IMR-90 (cell line): ENCODE results near the gene FMNL3. TPM values are rescaled to one million over a fixed set of nuclear protein-coding genes. Genes with fewer than 3 reads are reported as not detected.

ENCODE experiments used
- ATAC-seq: fragments of 200-7000 bp; cut with Tn5 transposase; 2 replicates; pipeline ENCODE4 v1.9.1; 2020; ENCODE audit warnings: low read depth, mild to moderate bottlenecking, moderate library complexity
- BruUV-seq: library from RNA; stranded (reverse); fragments of 400-500 nt; replicated peaks from 2 replicates; lab custom pipeline; 2021; lab: Mats Ljungman, UMichigan
- CTCF ChIA-PET: fragments of 300-600 bp; formaldehyde crosslinking; extraction: SDS; loops from one replicate; lab custom pipeline; 2021; ENCODE audit warnings: antibody characterized with exemption; lab: Yijun Ruan, JAX
- POLR2A ChIA-PET: fragments of 300-600 bp; sonication (Branson Sonifier 250); formaldehyde crosslinking; loops from one replicate; lab custom pipeline; 2022; ENCODE audit warnings: antibody characterized with exemption; ENCODE audit not compliant: unreplicated experiment; lab: Charles Lee
- DNase-seq: peaks from one replicate; pipeline ENCODE4 v3.0.0; 2013
- H2AFZ ChIP-seq: replicated peaks from 2 replicates; pipeline ENCODE3; 2013; ENCODE audit warnings: low read length, mild to moderate bottlenecking; ENCODE audit not compliant: poor library complexity
- H2AK5ac ChIP-seq: 2 replicates; pipeline ENCODE4 v1.6.1; 2013; ENCODE audit warnings: low read depth, low read length, inconsistent platforms
- H2AK9ac ChIP-seq: replicated peaks from 2 replicates; pipeline ENCODE3; 2013; ENCODE audit warnings: mild to moderate bottlenecking, low read depth, low read length, moderate library complexity; ENCODE audit not compliant: poor library complexity
- H2BK120ac ChIP-seq: 2 replicates; pipeline ENCODE4 v1.6.1; 2013; ENCODE audit warnings: low read depth, low read length, inconsistent platforms
- H2BK15ac ChIP-seq: 3 replicates; pipeline ENCODE4 v1.6.1; 2013; ENCODE audit warnings: low read depth, low read length, inconsistent platforms
- H2BK20ac ChIP-seq: 2 replicates; pipeline ENCODE4 v1.6.1; 2013; ENCODE audit warnings: low read depth, mild to moderate bottlenecking, inconsistent platforms, low read length, moderate library complexity
- H2BK5ac ChIP-seq: 2 replicates; pipeline ENCODE4 v1.6.1; 2013; ENCODE audit warnings: mild to moderate bottlenecking, low read depth, low read length, inconsistent platforms; ENCODE audit not compliant: poor library complexity, severe bottlenecking
- H3K14ac ChIP-seq: replicated peaks from 2 replicates; pipeline ENCODE4 v1.6.1; 2013; ENCODE audit warnings: low read depth, low read length, inconsistent platforms
- H3K18ac ChIP-seq: 2 replicates; pipeline ENCODE4 v1.6.1; 2013; ENCODE audit warnings: low read depth, low read length, control low read depth
- H3K23ac ChIP-seq: 2 replicates; pipeline ENCODE4 v1.6.1; 2013; ENCODE audit warnings: low read depth, low read length, inconsistent platforms
- H3K27ac ChIP-seq: 2 replicates; pipeline ENCODE4 v1.5.1; 2013; ENCODE audit warnings: mild to moderate bottlenecking, control low read depth, low read length; ENCODE audit not compliant: insufficient read depth
- H3K27me3 ChIP-seq: 2 replicates; pipeline ENCODE4 v1.6.1; 2013; ENCODE audit warnings: low read length; ENCODE audit not compliant: control insufficient read depth, insufficient read depth
- H3K36me3 ChIP-seq: 2 replicates; pipeline ENCODE4 v1.6.1; 2013; ENCODE audit warnings: low read length, mixed read lengths; ENCODE audit not compliant: control insufficient read depth, insufficient read depth
- H3K4ac ChIP-seq: 2 replicates; pipeline ENCODE4 v1.6.1; 2013; ENCODE audit warnings: low read depth, low read length, inconsistent platforms
- H3K4me1 ChIP-seq: 2 replicates; pipeline ENCODE4 v1.6.1; 2013; ENCODE audit warnings: low read length, mixed read lengths; ENCODE audit not compliant: control insufficient read depth, insufficient read depth
- H3K4me2 ChIP-seq: 2 replicates; pipeline ENCODE4 v1.6.1; 2013; ENCODE audit warnings: low read depth, mild to moderate bottlenecking, control low read depth, low read length, moderate library complexity
- H3K4me3 ChIP-seq: 2 replicates; pipeline ENCODE4 v1.5.1; 2013; ENCODE audit warnings: low read depth, mild to moderate bottlenecking, control low read depth, low read length, moderate library complexity; ENCODE audit not compliant: insufficient read depth
- H3K56ac ChIP-seq: 2 replicates; pipeline ENCODE4 v1.6.1; 2013; ENCODE audit warnings: low read length, inconsistent platforms; ENCODE audit not compliant: insufficient read depth; ENCODE audit errors: extremely low read depth
- H3K79me1 ChIP-seq, 2 experiments: 2 replicates each; pipeline ENCODE4 v1.6.1; 2013; ENCODE audit warnings: low read length in 2 of 2, inconsistent platforms in 1 of 2, low read depth in 1 of 2
- H3K9ac ChIP-seq: 2 replicates; pipeline ENCODE4 v1.6.1; 2013; ENCODE audit warnings: low read depth, low read length, control low read depth
- H3K9me1 ChIP-seq: 2 replicates; pipeline ENCODE4 v1.6.1; 2013; ENCODE audit warnings: low read length, inconsistent platforms; ENCODE audit not compliant: insufficient read depth
- H3K9me3 ChIP-seq: 2 replicates; pipeline ENCODE4 v1.6.1; 2013; ENCODE audit warnings: low read length; ENCODE audit not compliant: control insufficient read depth, insufficient read depth
- H4K20me1 ChIP-seq: 2 replicates; pipeline ENCODE4 v1.6.1; 2013; ENCODE audit warnings: low read length, inconsistent platforms; ENCODE audit not compliant: insufficient read depth
- H4K5ac ChIP-seq: 2 replicates; pipeline ENCODE4 v1.6.1; 2013; ENCODE audit warnings: mild to moderate bottlenecking, low read depth, low read length, control low read depth
- H4K8ac ChIP-seq, 2 experiments: 2 replicates each; pipeline ENCODE4 v1.6.1; 2013; ENCODE audit warnings: low read depth in 2 of 2, low read length in 2 of 2, control low read depth in 1 of 2, inconsistent platforms in 1 of 2
- H4K91ac ChIP-seq: 2 replicates; pipeline ENCODE4 v1.6.1; 2013; ENCODE audit warnings: low read depth, low read length, inconsistent platforms; ENCODE audit not compliant: insufficient read depth
- CHD1 ChIP-seq: IDR thresholded peaks from 2 replicates; pipeline ENCODE4 v1.6.1; 2012; ENCODE audit warnings: low read depth, low read length, improper control_type of control experiment
- MAFK ChIP-seq: IDR thresholded peaks from 2 replicates; pipeline ENCODE4 v1.6.1; 2012; ENCODE audit warnings: low read depth, low read length, improper control_type of control experiment
- POLR2A ChIP-seq: IDR thresholded peaks from 2 replicates; pipeline ENCODE4 v1.6.1; 2012; ENCODE audit warnings: mild to moderate bottlenecking, low read depth, low read length
- WGBS, 2 experiments: methylation state at CpG; one replicate each; pipeline versions ENCODE4 v1.1.5 to v1.1.7; 2013; ENCODE audit warnings: missing lambda C conversion rate in 2 of 2; ENCODE audit not compliant: insufficient read length in 1 of 2; ENCODE audit errors: extremely low coverage in 2 of 2; 5-methylcytosine and 5-hydroxymethylcytosine counted together
- dilution Hi-C: fragments of 300-500 bp; cut with HindIII; formaldehyde crosslinking; loops from one replicate; pipeline ENCODE4 v1.14.3; 2018; ENCODE audit warnings: low sequenced_read_pairs; ENCODE audit not compliant: unreplicated experiment
- in situ Hi-C: fragments of 300-500 bp; cut with MboI; formaldehyde crosslinking; loops from 3 replicates; pipeline ENCODE4 v1.14.3; 2019; ENCODE audit warnings: low sequenced_read_pairs, inconsistent platforms, mixed read lengths
- intact Hi-C: fragments of 100-400 bp; cut with micrococcal nuclease; formaldehyde crosslinking; loops from 2 replicates; pipeline ENCODE4 v1.10.0; 2022
- polyA plus RNA-seq, 3 experiments: library from polyadenylated mRNA; depleted of rRNA; stranded (reverse); fragments of >200 nt; gene quantifications; 2 replicates each; pipeline ENCODE4 v1.2.3, GENCODE V29; 2012; ENCODE audit warnings: low replicate concordance in 1 of 3
- total RNA-seq: library from RNA; depleted of rRNA; stranded (reverse); fragments of >200 nt; gene quantifications from 2 replicates; pipeline ENCODE4 v1.2.3, GENCODE V29; 2012
- TF ChIP-seq, protein P1 (sequence below): fragments of 150-350 bp; IDR thresholded peaks from 2 replicates; pipeline ENCODE4 v1.6.1; 2017; ENCODE audit warnings: mild to moderate bottlenecking, antibody characterized with exemption, low read length, low read depth
- TF ChIP-seq, protein P2 (sequence below): fragments of 150-350 bp; IDR thresholded peaks from 2 replicates; pipeline ENCODE4 v1.6.1; 2016; ENCODE audit warnings: low read depth, mild to moderate bottlenecking, low read length, moderate library complexity, borderline replicate concordance

FMNL3 gene
- total and polyA plus RNA-seq, 2 of the 4 experiments (the other 2 are of a cell fraction) = 16.3 to 36.4 TPM

DNA sequence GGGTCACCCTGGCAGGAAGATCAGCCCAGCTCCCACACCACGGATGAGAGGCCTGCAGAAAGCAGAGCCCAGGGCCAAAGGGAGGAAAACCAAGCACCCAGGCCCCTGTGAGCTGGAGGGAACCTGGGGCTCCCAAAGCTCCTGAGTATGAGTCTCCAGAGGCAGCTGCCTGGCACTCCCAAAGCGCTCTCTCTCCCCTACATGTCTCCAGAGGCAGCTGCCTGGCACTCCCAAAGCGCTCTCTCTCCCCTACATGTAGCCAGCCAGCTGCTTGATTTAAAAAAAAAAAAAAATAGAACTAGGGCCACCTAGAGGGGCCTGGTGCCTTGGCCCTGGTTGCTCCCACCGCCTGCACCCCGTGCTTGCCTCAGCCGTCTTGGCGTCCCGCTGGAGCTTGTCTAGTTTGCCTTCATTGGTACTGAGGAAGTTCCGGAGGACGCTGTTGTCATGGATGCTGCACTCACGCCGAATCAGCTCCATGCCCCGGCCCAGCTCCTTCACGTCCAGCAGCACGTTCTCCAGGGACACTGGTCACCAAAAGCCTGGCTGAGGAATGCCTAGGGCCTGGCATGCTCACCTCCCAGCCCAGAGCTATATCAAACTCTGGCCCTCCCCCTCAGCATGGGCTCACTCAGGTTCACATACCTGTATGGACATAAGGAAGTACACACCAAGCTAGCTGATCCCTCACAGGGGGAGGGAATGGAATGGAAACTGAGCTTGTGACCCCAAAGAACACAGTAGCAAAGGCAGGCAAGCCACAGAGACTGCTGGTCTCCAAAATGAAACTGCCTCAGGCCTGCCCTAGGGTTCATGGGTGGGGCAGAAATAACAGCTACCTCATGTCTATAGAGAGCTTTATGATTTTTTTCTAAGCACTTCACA lies 59.1 kb downstream of the FMNL3 start:
- Histone ChIP-seq H3K18ac (no peak overlapping the region), H2AK5ac (no peak overlapping the region), H4K8ac (no peak overlapping the region), H3K56ac (no peak overlapping the region), H2BK15ac (no peak overlapping the region), H2BK120ac (no peak overlapping the region), H3K9ac (no peak overlapping the region), H3K36me3 (peaks cover 74% of the 10 kb centered on the region), H3K9me1 (0 out of 2 replicates have a peak, but pooled peaks cover 4% of the 10 kb centered on the region), H3K9me3 (no peaks in the 10 kb centered on the region), H3K4ac (no peak overlapping the region), H3K4me2 (no peak overlapping the region), H2BK5ac (no peak overlapping the region), H4K20me1 (0 out of 2 replicates have a peak, but pooled peaks cover 4% of the 10 kb centered on the region), H3K4me1 (no peaks in the 10 kb centered on the region), H3K79me1 (0 out of 4 replicates have a peak, but pooled peaks cover 0 to 3% of the 10 kb centered on the region in 2 experiments), H3K14ac (no peak overlapping the region), H3K27me3 (no peaks in the 10 kb centered on the region), H3K23ac (no peak overlapping the region), H4K5ac (no peak overlapping the region), H4K91ac (no peak overlapping the region), H3K4me3 (no peak overlapping the region), H2BK20ac (no peak overlapping the region), H3K27ac (no peak overlapping the region), H2AFZ (no peak overlapping the region), H2AK9ac (peak overlapping the region; percentile 46)
- 93% methylated on average over 10 of the region's 15 CpGs; no CpG with 5 or more reads in 1 of the 2 experiments for WGBS, 2 experiments
- DNase-seq (no peak), ATAC-seq (no peak)
- dilution Hi-C loops (no loop called here), in situ Hi-C loops (no loop called here), intact Hi-C loops (no loop called here)
- ChIA-PET CTCF (interaction anchor here (0.6 to 1.3 kb wide), 3 partner anchors 11 to 359 kb away, joined by 3 read pairs; no protein-coding TSS in a partner anchor), POLR2A (interaction anchor here (0.7 kb wide), 1 partner anchor 93 kb away, joined by 3 read pairs; the partner anchor contains the start of gene TMBIM6)
- TF ChIP-seq, protein P1, sequence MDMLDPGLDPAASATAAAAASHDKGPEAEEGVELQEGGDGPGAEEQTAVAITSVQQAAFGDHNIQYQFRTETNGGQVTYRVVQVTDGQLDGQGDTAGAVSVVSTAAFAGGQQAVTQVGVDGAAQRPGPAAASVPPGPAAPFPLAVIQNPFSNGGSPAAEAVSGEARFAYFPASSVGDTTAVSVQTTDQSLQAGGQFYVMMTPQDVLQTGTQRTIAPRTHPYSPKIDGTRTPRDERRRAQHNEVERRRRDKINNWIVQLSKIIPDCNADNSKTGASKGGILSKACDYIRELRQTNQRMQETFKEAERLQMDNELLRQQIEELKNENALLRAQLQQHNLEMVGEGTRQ = no peak
- TF ChIP-seq, protein P2, sequence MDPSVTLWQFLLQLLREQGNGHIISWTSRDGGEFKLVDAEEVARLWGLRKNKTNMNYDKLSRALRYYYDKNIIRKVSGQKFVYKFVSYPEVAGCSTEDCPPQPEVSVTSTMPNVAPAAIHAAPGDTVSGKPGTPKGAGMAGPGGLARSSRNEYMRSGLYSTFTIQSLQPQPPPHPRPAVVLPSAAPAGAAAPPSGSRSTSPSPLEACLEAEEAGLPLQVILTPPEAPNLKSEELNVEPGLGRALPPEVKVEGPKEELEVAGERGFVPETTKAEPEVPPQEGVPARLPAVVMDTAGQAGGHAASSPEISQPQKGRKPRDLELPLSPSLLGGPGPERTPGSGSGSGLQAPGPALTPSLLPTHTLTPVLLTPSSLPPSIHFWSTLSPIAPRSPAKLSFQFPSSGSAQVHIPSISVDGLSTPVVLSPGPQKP = no peak
- TF ChIP-seq CHD1 (no peak), MAFK (no peak), POLR2A (no peak)
- BruUV-seq = no TSS peak
